A549 (cell line): ENCODE measurements around the gene MYEOV. TPM values are rescaled to one million over a fixed set of nuclear protein-coding genes. Genes with fewer than 3 reads are reported as not detected.

ENCODE experiments used
- ATAC-seq, 2 experiments: fragments of 200-7000 bp in 1 of 2; fragments of >200 bp in 1 of 2; cut with Nextera tagmentation in 1 of 2; cut with Tn5 transposase in 1 of 2; 3 replicates each; pipeline versions ENCODE4 v1.8.0 to v1.9.1; 2018 to 2020; ENCODE audit warnings: mild to moderate bottlenecking in 1 of 2, moderate library complexity in 1 of 2
- CTCF ChIA-PET: fragments of 300-600 bp; sonication (Branson Sonifier 250); formaldehyde crosslinking; extraction: SDS; loops from one replicate; lab custom pipeline; 2021; ENCODE audit warnings: antibody characterized with exemption, inconsistent platforms; lab: Yijun Ruan, JAX
- POLR2A ChIA-PET: fragments of 350-600 bp; formaldehyde crosslinking; extraction: SDS; loops from one replicate; lab custom pipeline; 2021; ENCODE audit warnings: antibody characterized with exemption, inconsistent platforms; lab: Yijun Ruan, JAX
- DNase-seq, 2 experiments: peaks; one replicate each; pipeline versions ENCODE4 v3.0.0 to v3.0.0-alpha.2; 2011 to 2016; ENCODE audit warnings: low read depth in 1 of 2, low spot score in 1 of 2
- FAIRE-seq: peaks from 2 replicates; lab custom pipeline; 2011; peaks lifted over from hg19 to GRCh38; lab: Jason Lieb, UNC
- H3K27ac ChIP-seq, 2 experiments: fragments of >200 bp; sonication (Bioruptor Twin); formaldehyde crosslinking; 3 replicates each; pipeline ENCODE4 v1.5.1; 2016 to 2017
- H3K4me1 ChIP-seq: fragments of >200 bp; sonication (Bioruptor Twin); formaldehyde crosslinking; 3 replicates; pipeline ENCODE4 v1.6.1; 2016
- H3K4me2 ChIP-seq: fragments of >200 bp; sonication (Bioruptor Twin); formaldehyde crosslinking; 3 replicates; pipeline ENCODE4 v1.6.1; 2016
- H3K4me3 ChIP-seq: fragments of >200 bp; sonication (Bioruptor Twin); formaldehyde crosslinking; 3 replicates; pipeline ENCODE4 v1.5.1; 2016
- H3K9me3 ChIP-seq: fragments of >200 bp; sonication (Bioruptor Twin); formaldehyde crosslinking; 3 replicates; pipeline ENCODE4 v1.6.1; 2016
- ATOH8 ChIP-seq: fragments of 250-450 bp; sonication (Bioruptor Pico); IDR thresholded peaks from 2 replicates; pipeline ENCODE4 v1.5.0; 2020; ENCODE audit warnings: low read depth, mild to moderate bottlenecking, moderate library complexity
- CHD2 ChIP-seq: fragments of 150-350 bp; IDR thresholded peaks from 2 replicates; pipeline ENCODE4 v1.6.1; 2014; ENCODE audit warnings: low read length; ENCODE audit not compliant: partially characterized antibody
- CHD4 ChIP-seq: fragments of 200-600 bp; sonication (generic); IDR thresholded peaks from 2 replicates; pipeline ENCODE4 v1.6.1; 2016; ENCODE audit warnings: antibody characterized with exemption, mild to moderate bottlenecking, borderline replicate concordance
- EHMT2 ChIP-seq: fragments of 200-600 bp; sonication (generic); IDR thresholded peaks from 2 replicates; pipeline ENCODE4 v1.6.1; 2016; ENCODE audit warnings: antibody characterized with exemption, low read depth, mild to moderate bottlenecking, moderate library complexity
- EP300 ChIP-seq, 2 experiments: fragments of >200 bp; sonication (Bioruptor Twin); formaldehyde crosslinking; IDR thresholded peaks; 2 replicates in 1 of 2; 3 replicates in 1 of 2; pipeline ENCODE4 v1.6.1; 2016 to 2017
- FOSL2 ChIP-seq, 2 experiments: fragments of 450-650 bp in 1 of 2; fragments of >200 bp in 1 of 2; sonication (Bioruptor Twin) in 1 of 2; formaldehyde crosslinking; IDR thresholded peaks; 2 replicates each; pipeline versions ENCODE4 v1.5.0 to v1.6.1; 2016 to 2020; ENCODE audit warnings: mild to moderate bottlenecking in 1 of 2, moderate library complexity in 1 of 2
- GATA3 ChIP-seq: IDR thresholded peaks from 2 replicates; pipeline ENCODE4 v1.6.1; 2012; ENCODE audit warnings: borderline replicate concordance
- HES2 ChIP-seq: fragments of >200 bp; sonication (Bioruptor Twin); formaldehyde crosslinking; IDR thresholded peaks from 2 replicates; pipeline ENCODE4 v1.6.1; 2016
- HEYL ChIP-seq: fragments of 250-450 bp; sonication (Bioruptor Pico); IDR thresholded peaks from 2 replicates; pipeline ENCODE4 v1.8.0; 2021; ENCODE audit warnings: mild to moderate bottlenecking, moderate library complexity
- HMGXB4 ChIP-seq: fragments of 250-450 bp; sonication (Bioruptor Pico); IDR thresholded peaks from 2 replicates; pipeline ENCODE4 v1.5.0; 2021; ENCODE audit warnings: mild to moderate bottlenecking, moderate library complexity, borderline replicate concordance
- JUN ChIP-seq, 2 experiments: fragments of >200 bp; sonication (Bioruptor Twin); formaldehyde crosslinking; IDR thresholded peaks; 2 replicates in 1 of 2; 3 replicates in 1 of 2; pipeline ENCODE4 v1.6.1; 2016 to 2017
- JUNB ChIP-seq: fragments of >200 bp; sonication (Bioruptor Twin); formaldehyde crosslinking; IDR thresholded peaks from 2 replicates; pipeline ENCODE4 v1.6.1; 2016
- MAFK ChIP-seq: fragments of 450-650 bp; IDR thresholded peaks from 2 replicates; pipeline ENCODE4 v1.6.1; 2014; ENCODE audit not compliant: partially characterized antibody
- MAX ChIP-seq: IDR thresholded peaks from 2 replicates; pipeline ENCODE4 v1.6.1; 2012
- MAZ ChIP-seq: fragments of 150-350 bp; IDR thresholded peaks from 2 replicates; pipeline ENCODE4 v1.6.1; 2014; ENCODE audit warnings: antibody characterized with exemption, low read depth, low read length, borderline replicate concordance
- NFE2L2 ChIP-seq: fragments of 150-350 bp; conservative IDR thresholded peaks from 2 replicates; pipeline ENCODE4 v1.6.1; 2014; ENCODE audit warnings: low read length
- NPAS2 ChIP-seq: fragments of 250-450 bp; sonication (Bioruptor Pico); IDR thresholded peaks from 2 replicates; pipeline ENCODE4 v1.8.0; 2022; ENCODE audit warnings: mild to moderate bottlenecking, moderate library complexity, borderline replicate concordance
- NR3C1 ChIP-seq: fragments of >200 bp; sonication (Bioruptor Twin); formaldehyde crosslinking; IDR thresholded peaks from 3 replicates; pipeline ENCODE4 v1.6.1; 2017
- USF2 ChIP-seq: fragments of 450-650 bp; IDR thresholded peaks from 2 replicates; pipeline ENCODE4 v1.6.1; 2014; ENCODE audit warnings: antibody characterized with exemption
- ZC3H11A ChIP-seq: fragments of 450-650 bp; IDR thresholded peaks from 2 replicates; pipeline ENCODE4 v1.6.1; 2014; ENCODE audit warnings: antibody characterized with exemption, mild to moderate bottlenecking
- ZSCAN20 ChIP-seq: fragments of 250-450 bp; sonication (Bioruptor Pico); IDR thresholded peaks from 2 replicates; pipeline ENCODE4 v1.8.0; 2022; ENCODE audit warnings: mild to moderate bottlenecking, moderate library complexity
- WGBS: methylation state at CpG from one replicate; pipeline ENCODE4 v1.1.6; 2017; ENCODE audit errors: missing lambda C conversion rate; 5-methylcytosine and 5-hydroxymethylcytosine counted together
- polyA plus RNA-seq, 4 experiments: library from polyadenylated mRNA; depleted of rRNA in 3 of 4; stranded (reverse); fragments of >200 nt; fragmentation: RNase III in 1 of 4; extraction: RNeasy Plus Mini Kit Qiagen cat#74134 plus additional on column Dnase treatment in 1 of 4; gene quantifications; 2 replicates in 3 of 4; 3 replicates in 1 of 4; pipeline ENCODE4 v1.2.3, GENCODE V29; 2011 to 2017
- TF ChIP-seq, protein P1 (sequence below): IDR thresholded peaks from 2 replicates; pipeline ENCODE4 v1.6.1; 2012

The MYEOV gene
- polyA plus RNA-seq, 2 of the 4 experiments (the other 2 are of a cell fraction), result 92.3 to 102 TPM

GRCh38 chr11:69327741-69328191 is 33.8 kb downstream of the MYEOV start:
- ATAC-seq, result peak in 1 of 2 experiments; percentile 48; a peak in 1 of 6 replicates
- ChIA-PET POLR2A (no interaction called here), CTCF (interaction anchor here (1.0 to 1.3 kb wide), 5 partner anchors 8 to 626 kb away, joined by 3 to 4 read pairs (median 3); no protein-coding TSS in a partner anchor)
- H3K9me3 ChIP-seq, result no peaks in the 10 kb centered on the region; the same call in 2 of the 3 replicates
- TF ChIP-seq CHD4, result no peak
- TF ChIP-seq, protein P1, sequence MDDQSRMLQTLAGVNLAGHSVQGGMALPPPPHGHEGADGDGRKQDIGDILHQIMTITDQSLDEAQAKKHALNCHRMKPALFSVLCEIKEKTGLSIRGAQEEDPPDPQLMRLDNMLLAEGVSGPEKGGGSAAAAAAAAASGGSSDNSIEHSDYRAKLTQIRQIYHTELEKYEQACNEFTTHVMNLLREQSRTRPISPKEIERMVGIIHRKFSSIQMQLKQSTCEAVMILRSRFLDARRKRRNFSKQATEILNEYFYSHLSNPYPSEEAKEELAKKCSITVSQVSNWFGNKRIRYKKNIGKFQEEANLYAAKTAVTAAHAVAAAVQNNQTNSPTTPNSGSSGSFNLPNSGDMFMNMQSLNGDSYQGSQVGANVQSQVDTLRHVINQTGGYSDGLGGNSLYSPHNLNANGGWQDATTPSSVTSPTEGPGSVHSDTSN, result no peak
- TF ChIP-seq FOSL2 (IDR thresholded peaks at IDR 0.05), result no peak
- no peak for TF ChIP-seq FOSL2 (CRISPR knock-in tag; IDR thresholded peaks at IDR 0.05)
- TF ChIP-seq HEYL (CRISPR knock-in tag), result no peak
- no peak for TF ChIP-seq MAFK
- TF ChIP-seq JUN (IDR thresholded peaks at IDR 0.05), result no peak
- no peak for TF ChIP-seq ZSCAN20 (CRISPR knock-in tag)
- TF ChIP-seq EHMT2, result no peak
- no peak for TF ChIP-seq USF2
- TF ChIP-seq CHD2, result no peak
- no peak for TF ChIP-seq HMGXB4
- TF ChIP-seq ATOH8 (CRISPR knock-in tag), result no peak
- no peak for TF ChIP-seq EP300 (IDR thresholded peaks at IDR 0.05)
- no peak for TF ChIP-seq NPAS2 (CRISPR knock-in tag)
- TF ChIP-seq MAZ, result no peak
- no peak for TF ChIP-seq HES2
- H3K4me1 ChIP-seq, result peaks cover 9% of the 10 kb centered on the region; the same call in 1 of the 3 replicates
- peak overlapping the region; percentile 54 to 81; a peak in 5 of 6 replicates for H3K27ac ChIP-seq
- no peak for DNase-seq
- WGBS, result 95% methylated on average over 5 of the region's 6 CpGs
- no peak for FAIRE-seq
- no peak overlapping the region for H3K4me3 ChIP-seq
- H3K4me2 ChIP-seq, result no peak overlapping the region

GRCh38 chr11:69328231-69328630 is 34.3 kb downstream of the MYEOV start:
- no peak for FAIRE-seq
- ChIA-PET CTCF (interaction anchor here (0.6 to 1.2 kb wide), 4 partner anchors 44 to 627 kb away, joined by 3 read pairs; no protein-coding TSS in a partner anchor), POLR2A (no interaction called here)
- Histone ChIP-seq H3K9me3 (no peaks in the 10 kb centered on the region; the same call in 2 of the 3 replicates), H3K4me2 (no peak overlapping the region), H3K4me1 (peaks cover 9% of the 10 kb centered on the region; the same call in 1 of the 3 replicates), H3K4me3 (no peak overlapping the region), H3K27ac (peak overlapping the region; percentile 54 to 81; a peak in 4 of 6 replicates)
- DNase-seq, result no peak
- no peak for ATAC-seq
- 94% methylated on average over 8 of the region's 8 CpGs for WGBS
- TF ChIP-seq ZC3H11A, result no peak
- no peak for TF ChIP-seq NFE2L2
- no peak for TF ChIP-seq ATOH8 (CRISPR knock-in tag)
- no peak for TF ChIP-seq CHD4
- no peak for TF ChIP-seq MAX
- TF ChIP-seq GATA3, result no peak
- no peak for TF ChIP-seq CHD2
- TF ChIP-seq HEYL (CRISPR knock-in tag), result no peak
- TF ChIP-seq NPAS2 (CRISPR knock-in tag), result no peak
- TF ChIP-seq NR3C1, result no peak
- TF ChIP-seq EHMT2, result no peak
- no peak for TF ChIP-seq JUNB
